HepG2 (cell line): ENCODE data around the gene OARD1. TPM values are rescaled to one million over a fixed set of nuclear protein-coding genes. Genes with fewer than 3 reads are reported as not detected.
A peak's percentile ranks its signal among the peaks of the same experiment; 100 is the strongest.

ENCODE experiments used
- ATAC-seq: fragments of 200-7000 bp; cut with Tn5 transposase; 3 replicates; pipeline ENCODE4 v1.9.1; 2020; ENCODE audit warnings: mild to moderate bottlenecking, moderate library complexity
- BruUV-seq: library from RNA; stranded (reverse); fragments of 400-500 nt; replicated peaks from 2 replicates; lab custom pipeline; 2021; lab: Mats Ljungman, UMichigan
- CTCF ChIA-PET: fragments of 300-600 bp; formaldehyde crosslinking; extraction: SDS; loops from one replicate; lab custom pipeline; 2021; ENCODE audit warnings: low total read pairs, inconsistent platforms, low intra/inter-chr PET ratio; lab: Yijun Ruan, JAX
- POLR2A ChIA-PET: fragments of 350-600 bp; sonication (Branson Sonifier 250); formaldehyde crosslinking; loops from one replicate; lab custom pipeline; 2020; ENCODE audit warnings: antibody characterized with exemption, inconsistent platforms; lab: Yijun Ruan, JAX
- DNase-seq: peaks from one replicate; pipeline ENCODE4 v3.0.0-alpha.2; 2015; ENCODE audit warnings: low spot score
- FAIRE-seq: peaks from 3 replicates; lab custom pipeline; 2011; peaks lifted over from hg19 to GRCh38; lab: Jason Lieb, UNC
- H2AFZ ChIP-seq: one replicate; pipeline ENCODE4 v1.6.1; 2011; ENCODE audit warnings: low read length, inconsistent platforms
- H3K27ac ChIP-seq: fragments of 300-600 bp; 3 replicates; pipeline ENCODE4 v1.8.0; 2011; ENCODE audit warnings: mixed run types, mild to moderate bottlenecking, mixed read lengths, low read length, inconsistent platforms; ENCODE audit not compliant: insufficient read depth; ENCODE audit errors: extremely low read length
- H3K27me3 ChIP-seq, 2 experiments: fragments of 200-600 bp in 1 of 2; 2 replicates in 1 of 2; 3 replicates in 1 of 2; pipeline versions ENCODE4 v1.6.0 to v1.8.0; 2011; ENCODE audit warnings: low read length in 2 of 2, mild to moderate bottlenecking in 2 of 2, moderate library complexity in 2 of 2, inconsistent platforms in 1 of 2; ENCODE audit not compliant: insufficient read depth in 2 of 2, control insufficient read depth in 1 of 2
- H3K36me3 ChIP-seq, 2 experiments: fragments of 200-600 bp in 1 of 2; replicated peaks in 1 of 2; 2 replicates in 1 of 2; 3 replicates in 1 of 2; pipeline versions ENCODE4 v1.5.1 to v1.8.0; 2011; ENCODE audit warnings: low read length in 2 of 2, inconsistent platforms in 1 of 2; ENCODE audit not compliant: insufficient read depth in 2 of 2, control insufficient read depth in 1 of 2
- H3K4me1 ChIP-seq: 2 replicates; pipeline ENCODE4 v1.5.1; 2012; ENCODE audit warnings: low read length, inconsistent platforms; ENCODE audit not compliant: insufficient read depth
- H3K4me2 ChIP-seq: 2 replicates; pipeline ENCODE4 v1.6.0; 2011; ENCODE audit warnings: low read depth, low read length, inconsistent platforms
- H3K4me3 ChIP-seq, 3 experiments: fragments of 200-600 bp in 1 of 3; sonication (generic), shearing (Covaris generic) in 1 of 3; replicated peaks in 1 of 3; 2 replicates each; pipeline ENCODE4 v1.5.1; 2011 to 2016; ENCODE audit warnings: low read length in 3 of 3, inconsistent platforms in 2 of 3, low read depth in 2 of 3, mild to moderate bottlenecking in 2 of 3, control low read depth in 1 of 3, mixed read lengths in 1 of 3; ENCODE audit not compliant: insufficient read depth in 1 of 3
- H3K79me2 ChIP-seq: one replicate; pipeline ENCODE4 v1.6.1; 2011; ENCODE audit warnings: low read length, inconsistent platforms; ENCODE audit not compliant: insufficient read depth
- H3K9ac ChIP-seq: 2 replicates; pipeline ENCODE4 v1.6.0; 2011; ENCODE audit warnings: mild to moderate bottlenecking, low read depth, low read length, inconsistent platforms; ENCODE audit not compliant: insufficient read depth
- H3K9me3 ChIP-seq: 2 replicates; pipeline ENCODE4 v1.5.1; 2012; ENCODE audit warnings: mild to moderate bottlenecking, low read length
- H4K20me1 ChIP-seq: 2 replicates; pipeline ENCODE4 v1.6.0; 2011; ENCODE audit warnings: inconsistent platforms, mild to moderate bottlenecking, low read length, moderate library complexity; ENCODE audit not compliant: insufficient read depth
- FOXA1 ChIP-seq, 2 experiments: fragments of 450-650 bp in 1 of 2; sonication (generic) in 1 of 2; formaldehyde crosslinking in 1 of 2; IDR thresholded peaks; 2 replicates each; pipeline versions ENCODE4 v1.4.0 to v1.6.1; 2016 to 2020; ENCODE audit warnings: missing genetic modification reagents in 1 of 2
- FOXO1 ChIP-seq: sonication (generic); formaldehyde crosslinking; IDR thresholded peaks from 2 replicates; pipeline ENCODE4 v1.4.0; 2020; ENCODE audit warnings: missing genetic modification reagents
- HNRNPK ChIP-seq: fragments of 200-400 bp; formaldehyde crosslinking; IDR thresholded peaks from 2 replicates; pipeline ENCODE4 v1.6.1; 2018; ENCODE audit warnings: low read length, low read depth, moderate library complexity, mild to moderate bottlenecking; ENCODE audit not compliant: poor library complexity, severe bottlenecking
- KDM6A ChIP-seq: IDR thresholded peaks from 2 replicates; pipeline ENCODE4 v1.6.1; 2016; ENCODE audit warnings: low read depth
- PPARG ChIP-seq: conservative IDR thresholded peaks from 2 replicates; pipeline ENCODE4 v1.6.1; 2016; ENCODE audit warnings: missing biosample characterization, missing genetic modification reagents
- SOX6 ChIP-seq, 2 experiments: fragments of 450-650 bp in 1 of 2; sonication (generic) in 1 of 2; formaldehyde crosslinking in 1 of 2; IDR thresholded peaks; 2 replicates each; pipeline versions ENCODE4 v1.4.0 to v1.6.1; 2017 to 2020; ENCODE audit warnings: antibody characterized with exemption in 1 of 2, mild to moderate bottlenecking in 1 of 2, missing genetic modification reagents in 1 of 2
- ZBTB3 ChIP-seq: sonication (generic); formaldehyde crosslinking; IDR thresholded peaks from 2 replicates; pipeline ENCODE4 v1.4.0; 2020; ENCODE audit warnings: low read depth, mild to moderate bottlenecking, moderate library complexity, missing genetic modification reagents, borderline replicate concordance
- ZNF552 ChIP-seq: sonication (generic); formaldehyde crosslinking; IDR thresholded peaks from 2 replicates; pipeline ENCODE4 v1.9.0; 2022; ENCODE audit warnings: missing genetic modification reagents, mild to moderate bottlenecking, borderline replicate concordance
- ZNF644 ChIP-seq: IDR thresholded peaks from 2 replicates; pipeline ENCODE4 v1.6.1; 2016; ENCODE audit warnings: low read depth
- WGBS: methylation state at CpG from one replicate; pipeline ENCODE4 v1.1.6; 2017; ENCODE audit warnings: low lambda C conversion rate; 5-methylcytosine and 5-hydroxymethylcytosine counted together
- in situ Hi-C: cut with HindIII; loops from 2 replicates; pipeline ENCODE4 v1.10.0; 2017; ENCODE audit warnings: low pct_unique_long_range_greater_than_20kb; ENCODE audit not compliant: extremely low pct_ligation_motif_present
- intact Hi-C: fragments of 100-400 bp; cut with micrococcal nuclease; formaldehyde crosslinking; loops from one replicate; pipeline ENCODE4 v1.10.0; 2022; ENCODE audit not compliant: unreplicated experiment
- polyA plus RNA-seq, 8 experiments: library from polyadenylated mRNA; depleted of rRNA in 3 of 8; stranded (reverse) in 7 of 8; unstranded in 1 of 8; fragments of >200 nt; fragmentation: Illumina TruSeq in 4 of 8; extraction: Trizol in 4 of 8; gene quantifications; 2 replicates each; pipeline versions ENCODE4 v1.2.1 to v1.2.3, GENCODE V29; 2011 to 2016; ENCODE audit warnings: low read depth in 4 of 8, missing spikeins in 1 of 8, mixed read lengths in 1 of 8; ENCODE audit not compliant: insufficient read depth in 1 of 8
- total RNA-seq, 5 experiments: library from RNA; depleted of rRNA; stranded (reverse); fragments of >200 nt; fragmentation: Illumina TruSeq; extraction: Trizol; gene quantifications; 2 replicates each; pipeline ENCODE4 v1.2.3, GENCODE V29; 2016; ENCODE audit warnings: low read depth in 1 of 5
- TF ChIP-seq, protein P1 (sequence below), 2 experiments: sonication (generic) in 1 of 2; formaldehyde crosslinking in 1 of 2; IDR thresholded peaks; 2 replicates each; pipeline versions ENCODE4 v1.4.0 to v1.6.1; 2018 to 2020; ENCODE audit warnings: missing genetic modification reagents in 2 of 2, borderline replicate concordance in 1 of 2, low read depth in 1 of 2, mild to moderate bottlenecking in 1 of 2, missing biosample characterization in 1 of 2
- TF ChIP-seq, protein P2 (sequence below): sonication (generic); formaldehyde crosslinking; IDR thresholded peaks from 2 replicates; pipeline ENCODE4 v1.4.0; 2020; ENCODE audit warnings: low read depth, mild to moderate bottlenecking, missing genetic modification reagents

Gene OARD1
- total and polyA plus RNA-seq, 2 of the 13 experiments (the other 11 are each of a cell fraction or from before 2014, with no cell fraction given) = 18.4 to 49.0 TPM

DNA sequence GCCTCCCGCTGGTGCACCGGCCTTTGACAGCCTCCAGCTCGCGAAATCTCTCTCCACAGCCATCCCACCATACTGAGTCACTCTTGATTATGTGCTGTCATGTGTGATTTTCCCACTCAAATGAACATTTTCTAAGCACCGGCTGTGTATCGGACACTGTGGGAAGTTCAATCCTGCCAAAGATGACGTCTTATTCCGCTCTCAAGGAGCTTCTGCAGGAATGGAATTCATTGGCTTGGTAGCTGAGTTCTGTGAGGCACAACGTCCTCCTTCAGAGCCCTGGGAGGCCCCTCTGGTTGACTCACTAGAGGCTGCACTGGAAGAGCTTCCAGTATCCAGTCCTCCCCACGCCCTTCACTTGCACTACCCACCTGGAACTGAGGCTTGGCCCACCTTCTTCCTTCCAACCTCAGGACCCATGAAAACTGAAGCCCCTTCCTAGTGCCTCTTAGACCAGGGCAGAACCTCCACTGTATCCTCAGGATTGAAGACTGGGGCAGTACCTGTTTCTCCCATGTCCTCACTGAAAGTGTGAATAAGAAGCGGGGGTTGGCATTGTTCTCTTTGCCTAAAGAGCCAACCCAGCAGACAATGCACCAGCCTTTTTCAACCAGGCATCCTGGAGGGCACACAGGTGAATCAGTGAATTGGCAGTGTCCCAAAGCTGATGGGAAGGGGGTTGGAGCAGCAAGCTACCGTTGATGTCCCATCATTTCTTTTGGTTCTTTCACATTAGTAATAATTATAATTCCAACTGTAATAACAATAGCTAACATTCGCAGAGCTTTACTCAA lies 34.9 kb downstream of the OARD1 start:
- ATAC-seq = no peak
- TF ChIP-seq ZNF644 (CRISPR knock-in tag) (peak; percentile 34; the same call in 1 of the 2 replicates), PPARG (no peak)
- Histone ChIP-seq H3K9me3 (no peaks in the 10 kb centered on the region), H3K27me3 (no peaks in the 10 kb centered on the region), H3K9ac (no peak overlapping the region), H3K4me2 (no peak overlapping the region), H3K27ac (no peak overlapping the region), H3K4me1 (peaks cover 72% of the 10 kb centered on the region), H4K20me1 (no peaks in the 10 kb centered on the region), H2AFZ (no peak overlapping the region), H3K4me3 (no peak overlapping the region), H3K36me3 (peaks cover 0 to 1% of the 10 kb centered on the region in 2 experiments; a peak in 1 of 5 replicates), H3K79me2 (no peaks in the 10 kb centered on the region)
- WGBS = 95% methylated on average over 13 of the region's 13 CpGs
- intact Hi-C loops (no loop called here), in situ Hi-C loops (loop anchor here (25.0 kb wide), 1 partner anchor 700 kb away; no protein-coding TSS in a partner anchor)
- no TSS peak for BruUV-seq
- no peak for DNase-seq
- POLR2A ChIA-PET = interaction anchor here (1.2 to 2.3 kb wide), 3 partner anchors 27 to 40 kb away, joined by 3 to 10 read pairs (median 10); partner anchors contain the start of genes NFYA and OARD1
- no peak for FAIRE-seq
- CTCF ChIA-PET = interaction anchor here (3.3 kb wide), 1 partner anchor 28 kb away, joined by 25 read pairs; no protein-coding TSS in a partner anchor

- intact Hi-C loops = no loop called here
- H3K79me2 ChIP-seq = no peaks in the 10 kb centered on the region
- DNase-seq (no peak), FAIRE-seq (no peak), ATAC-seq (no peak)
- in situ Hi-C loops = loop anchor here (25.0 kb wide), 1 partner anchor 699 kb away; no protein-coding TSS in a partner anchor
- H3K9ac ChIP-seq = no peak overlapping the region
- no peaks in the 10 kb centered on the region for H3K27me3 ChIP-seq
- BruUV-seq = no TSS peak
- no peak overlapping the region for H3K4me2 ChIP-seq
- H3K36me3 ChIP-seq = peaks cover 0 to 1% of the 10 kb centered on the region in 2 experiments; a peak in 1 of 5 replicates
- no peak for TF ChIP-seq FOXA1 (IDR thresholded peaks at IDR 0.05)
- no peak for TF ChIP-seq FOXA1 (CRISPR knock-in tag; IDR thresholded peaks at IDR 0.05)
- TF ChIP-seq, protein P1, sequence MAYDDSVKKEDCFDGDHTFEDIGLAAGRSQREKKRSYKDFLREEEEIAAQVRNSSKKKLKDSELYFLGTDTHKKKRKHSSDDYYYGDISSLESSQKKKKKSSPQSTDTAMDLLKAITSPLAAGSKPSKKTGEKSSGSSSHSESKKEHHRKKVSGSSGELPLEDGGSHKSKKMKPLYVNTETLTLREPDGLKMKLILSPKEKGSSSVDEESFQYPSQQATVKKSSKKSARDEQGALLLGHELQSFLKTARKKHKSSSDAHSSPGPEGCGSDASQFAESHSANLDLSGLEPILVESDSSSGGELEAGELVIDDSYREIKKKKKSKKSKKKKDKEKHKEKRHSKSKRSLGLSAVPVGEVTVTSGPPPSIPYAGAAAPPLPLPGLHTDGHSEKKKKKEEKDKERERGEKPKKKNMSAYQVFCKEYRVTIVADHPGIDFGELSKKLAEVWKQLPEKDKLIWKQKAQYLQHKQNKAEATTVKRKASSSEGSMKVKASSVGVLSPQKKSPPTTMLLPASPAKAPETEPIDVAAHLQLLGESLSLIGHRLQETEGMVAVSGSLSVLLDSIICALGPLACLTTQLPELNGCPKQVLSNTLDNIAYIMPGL (CRISPR knock-in tag; IDR thresholded peaks at IDR 0.05; ENCODE audit: borderline replicate concordance in 1 of 2, low read depth in 1 of 2) = no peak
- TF ChIP-seq ZBTB3 (CRISPR knock-in tag) = no peak
- TF ChIP-seq ZNF552 = no peak
- TF ChIP-seq FOXO1 (CRISPR knock-in tag) = no peak
- TF ChIP-seq SOX6 (IDR thresholded peaks at IDR 0.05) = no peak
- no peak for TF ChIP-seq SOX6 (CRISPR knock-in tag; IDR thresholded peaks at IDR 0.05)
- no peak for TF ChIP-seq HNRNPK
- no peak for TF ChIP-seq KDM6A (CRISPR knock-in tag)
- TF ChIP-seq, protein P2, sequence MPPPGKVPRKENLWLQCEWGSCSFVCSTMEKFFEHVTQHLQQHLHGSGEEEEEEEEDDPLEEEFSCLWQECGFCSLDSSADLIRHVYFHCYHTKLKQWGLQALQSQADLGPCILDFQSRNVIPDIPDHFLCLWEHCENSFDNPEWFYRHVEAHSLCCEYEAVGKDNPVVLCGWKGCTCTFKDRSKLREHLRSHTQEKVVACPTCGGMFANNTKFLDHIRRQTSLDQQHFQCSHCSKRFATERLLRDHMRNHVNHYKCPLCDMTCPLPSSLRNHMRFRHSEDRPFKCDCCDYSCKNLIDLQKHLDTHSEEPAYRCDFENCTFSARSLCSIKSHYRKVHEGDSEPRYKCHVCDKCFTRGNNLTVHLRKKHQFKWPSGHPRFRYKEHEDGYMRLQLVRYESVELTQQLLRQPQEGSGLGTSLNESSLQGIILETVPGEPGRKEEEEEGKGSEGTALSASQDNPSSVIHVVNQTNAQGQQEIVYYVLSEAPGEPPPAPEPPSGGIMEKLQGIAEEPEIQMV (CRISPR knock-in tag) = no peak
- peaks cover 65% of the 10 kb centered on the region for H3K4me1 ChIP-seq
- no peak overlapping the region for H3K4me3 ChIP-seq
- no peak overlapping the region for H3K27ac ChIP-seq
- H2AFZ ChIP-seq = no peak overlapping the region
- POLR2A ChIA-PET = interaction anchor here (1.2 to 2.3 kb wide), 3 partner anchors 27 to 39 kb away, joined by 3 to 10 read pairs (median 10); partner anchors contain the start of genes NFYA and OARD1
- no peaks in the 10 kb centered on the region for H4K20me1 ChIP-seq
- CTCF ChIA-PET = no interaction called here
- WGBS = 94% methylated on average over 2 of the region's 2 CpGs
- no peaks in the 10 kb centered on the region for H3K9me3 ChIP-seq
Observed at GRCh38 chr6:41036601-41037000, 35.6 kb downstream of the OARD1 start.
